Endothelial cell of umbilical vein (primary cell): ENCODE data around the gene TLN1. TPM values are rescaled to one million over a fixed set of nuclear protein-coding genes. Genes with fewer than 3 reads are reported as not detected.

Experiments
- BruUV-seq: library from RNA; stranded (reverse); fragments of 400-500 nt; replicated peaks from 2 replicates; lab custom pipeline; 2021; lab: Mats Ljungman, UMichigan
- CTCF ChIA-PET: fragments of 300-600, 350-600 bp; sonication (Branson Sonifier 250); formaldehyde crosslinking; loops from one replicate; lab custom pipeline; 2021; ENCODE audit warnings: antibody characterized with exemption, inconsistent platforms; lab: Charles Lee
- POLR2A ChIA-PET: fragments of 300-600, 350-600 bp; sonication (Branson Sonifier 250); formaldehyde crosslinking; loops from one replicate; lab custom pipeline; 2021; ENCODE audit warnings: antibody characterized with exemption, inconsistent platforms; lab: Charles Lee
- DNase-seq: peaks from one replicate; pipeline ENCODE4 v3.0.0-alpha.2; 2011; ENCODE audit warnings: low read depth, low spot score
- FAIRE-seq: peaks from 2 replicates; lab custom pipeline; 2011; peaks lifted over from hg19 to GRCh38; lab: Jason Lieb, UNC
- H2AFZ ChIP-seq: 2 replicates; pipeline ENCODE4 v1.6.0; 2012; ENCODE audit warnings: low read depth, low read length, control low read depth, inconsistent platforms
- H3K27ac ChIP-seq: 2 replicates; pipeline ENCODE4 v1.5.1; 2011; ENCODE audit warnings: low read depth, mild to moderate bottlenecking, control low read depth, low read length, moderate library complexity; ENCODE audit not compliant: insufficient read depth
- H3K27me3 ChIP-seq, 2 experiments: 2 replicates each; pipeline versions ENCODE4 v1.6.0 to v1.6.1; 2011; ENCODE audit warnings: low read length in 2 of 2, mixed read lengths in 1 of 2; ENCODE audit not compliant: control insufficient read depth in 2 of 2, insufficient read depth in 2 of 2
- H3K36me3 ChIP-seq, 2 experiments: 2 replicates in 1 of 2; 3 replicates in 1 of 2; pipeline ENCODE4 v1.5.1; 2011; ENCODE audit warnings: low read length in 2 of 2, mild to moderate bottlenecking in 1 of 2, moderate library complexity in 1 of 2; ENCODE audit not compliant: control insufficient read depth in 2 of 2, insufficient read depth in 2 of 2; ENCODE audit errors: extremely low read depth in 1 of 2
- H3K4me1 ChIP-seq: 3 replicates; pipeline ENCODE4 v1.5.1; 2011; ENCODE audit warnings: mild to moderate bottlenecking, low read length; ENCODE audit not compliant: control insufficient read depth, insufficient read depth; ENCODE audit errors: extremely low read depth
- H3K4me2 ChIP-seq: 2 replicates; pipeline ENCODE4 v1.6.1; 2011; ENCODE audit warnings: low read length, control low read depth, mixed read lengths; ENCODE audit not compliant: insufficient read depth
- H3K4me3 ChIP-seq, 3 experiments: fragments of 200-600 bp in 1 of 3; sonication (generic), shearing (Covaris generic) in 1 of 3; replicated peaks in 1 of 3; 2 replicates each; pipeline ENCODE4 v1.5.1; 2011 to 2016; ENCODE audit warnings: control low read depth in 3 of 3, low read length in 3 of 3, mild to moderate bottlenecking in 2 of 3, inconsistent platforms in 1 of 3, low read depth in 1 of 3, moderate library complexity in 1 of 3; ENCODE audit not compliant: insufficient read depth in 1 of 3
- H3K79me2 ChIP-seq: 2 replicates; pipeline ENCODE4 v1.6.0; 2012; ENCODE audit warnings: low read length, inconsistent platforms; ENCODE audit not compliant: control insufficient read depth, insufficient read depth
- H3K9ac ChIP-seq: replicated peaks from 2 replicates; pipeline ENCODE3; 2011; ENCODE audit warnings: low read length, control low read depth; ENCODE audit not compliant: insufficient read depth; ENCODE audit errors: extremely low read depth
- H3K9me1 ChIP-seq: replicated peaks from 3 replicates; pipeline ENCODE4 v1.6.0; 2011; ENCODE audit warnings: mild to moderate bottlenecking, low read length; ENCODE audit not compliant: control insufficient read depth, insufficient read depth; ENCODE audit errors: extremely low read depth
- H3K9me3 ChIP-seq: replicated peaks from 2 replicates; pipeline ENCODE4 v1.5.1; 2012; ENCODE audit warnings: low read length, inconsistent platforms; ENCODE audit not compliant: control insufficient read depth, insufficient read depth
- H4K20me1 ChIP-seq: replicated peaks from 2 replicates; pipeline ENCODE3; 2011; ENCODE audit warnings: mild to moderate bottlenecking, low read length; ENCODE audit not compliant: control insufficient read depth, insufficient read depth; ENCODE audit errors: extremely low read depth
- CTCF ChIP-seq, 2 donors: IDR thresholded peaks; 1 replicate in 1 of 2; 2 replicates in 1 of 2; pipeline ENCODE4 v1.5.1; 2011; ENCODE audit warnings: low read length in 2 of 2, mild to moderate bottlenecking in 2 of 2, moderate library complexity in 2 of 2, control low read depth in 1 of 2, inconsistent platforms in 1 of 2, low read depth in 1 of 2; ENCODE audit not compliant: insufficient read depth in 1 of 2; ENCODE audit errors: extremely low read depth in 1 of 2
- EZH2 ChIP-seq: IDR thresholded peaks from 2 replicates; pipeline ENCODE4 v1.6.1; 2012; ENCODE audit warnings: borderline replicate concordance, low read depth, mild to moderate bottlenecking, moderate library complexity, low read length, inconsistent platforms; ENCODE audit not compliant: severe bottlenecking
- FOS ChIP-seq: IDR thresholded peaks from 2 replicates; pipeline ENCODE4 v1.6.1; 2011; ENCODE audit warnings: mild to moderate bottlenecking, low read length, moderate library complexity, borderline replicate concordance; ENCODE audit not compliant: insufficient read depth
- GATA2 ChIP-seq: IDR thresholded peaks from 2 replicates; pipeline ENCODE4 v1.7.0; 2011; ENCODE audit warnings: low read depth, mild to moderate bottlenecking, moderate library complexity, mixed read lengths, low read length; ENCODE audit not compliant: insufficient read length, insufficient read depth
- JUN ChIP-seq: IDR thresholded peaks from 2 replicates; pipeline ENCODE4 v1.6.1; 2011; ENCODE audit warnings: borderline replicate concordance, low read depth; ENCODE audit not compliant: insufficient read length, insufficient read depth
- MAX ChIP-seq: IDR thresholded peaks from 2 replicates; pipeline ENCODE4 v1.6.1; 2011; ENCODE audit not compliant: insufficient read depth, insufficient read length
- MYC ChIP-seq: IDR thresholded peaks from one replicate; pipeline ENCODE4 v1.6.1; 2011; ENCODE audit warnings: mild to moderate bottlenecking, low read depth, low read length
- POLR2A ChIP-seq: IDR thresholded peaks from 2 replicates; pipeline ENCODE4 v1.6.1; 2012; ENCODE audit warnings: low read depth, mild to moderate bottlenecking, control low read depth, low read length
- POLR2AphosphoS5 ChIP-seq: IDR thresholded peaks from 2 replicates; pipeline ENCODE4 v1.6.1; 2012; ENCODE audit warnings: low read depth, mild to moderate bottlenecking, control low read depth, low read length, moderate library complexity; ENCODE audit not compliant: insufficient read depth
- dilution Hi-C: fragments of 300-500 bp; cut with MboI; formaldehyde crosslinking; loops from one replicate; pipeline ENCODE4 v1.15.0; 2019; ENCODE audit warnings: low sequenced_read_pairs; ENCODE audit not compliant: extremely low pct_ligation_motif_present
- intact Hi-C: fragments of 100-400 bp; cut with micrococcal nuclease; formaldehyde crosslinking; loops from one replicate; pipeline ENCODE4 v1.10.0; 2022
- polyA plus RNA-seq, 4 experiments: library from polyadenylated mRNA; depleted of rRNA in 3 of 4; stranded (reverse) in 3 of 4; unstranded in 1 of 4; fragments of >200 nt; gene quantifications; 2 replicates each; pipeline versions ENCODE4 v1.2.1 to v1.2.3, GENCODE V29; 2011 to 2012; ENCODE audit warnings: missing spikeins in 1 of 4
- total RNA-seq: library from RNA; stranded (reverse); gene quantifications from 2 replicates; pipeline ENCODE4 v1.2.3, GENCODE V29; 2021

TLN1 gene
- total and polyA plus RNA-seq, 2 donors (not counting 3 experiments of a cell fraction or from before 2014, with no cell fraction given) = 120 to 450 TPM

- intact Hi-C loops = no loop called here
These were observed 26.6 kb upstream of the TLN1 start for GRCh38 chr9:35758475-35759050.

GRCh38 chr9:35757892-35758275 lies 25.9 kb upstream of the TLN1 start:
- TF ChIP-seq POLR2AphosphoS5 = no peak
- no peak for TF ChIP-seq POLR2A
- no peak for TF ChIP-seq MYC
- no peak for TF ChIP-seq JUN
- TF ChIP-seq CTCF (IDR thresholded peaks at IDR 0.05; ENCODE audit: extremely low read depth in 1 of 2, insufficient read depth in 1 of 2, low read depth in 1 of 2, low read length in 2 of 2) = no peak
- TF ChIP-seq FOS = no peak
- no peak for TF ChIP-seq MAX
- no peak for TF ChIP-seq EZH2
- no peak for TF ChIP-seq GATA2
- Histone ChIP-seq H4K20me1 (no peaks in the 10 kb centered on the region), H3K9ac (peak overlapping the region; percentile 93), H2AFZ (no peak overlapping the region), H3K4me1 (peaks cover 90% of the 10 kb centered on the region), H3K36me3 (peaks cover 0 to 2% of the 10 kb centered on the region in 2 experiments), H3K79me2 (peaks cover 7% of the 10 kb centered on the region), H3K27me3 (no peaks in the 10 kb centered on the region), H3K4me2 (peak overlapping the region; percentile 14), H3K9me3 (no peaks in the 10 kb centered on the region), H3K27ac (peak overlapping the region; percentile 97), H3K9me1 (no peaks in the 10 kb centered on the region), H3K4me3 (peak overlapping the region in 1 of 3 experiments; percentile 8)
- CTCF ChIA-PET = interaction anchor here (2.3 to 7.2 kb wide), 2 partner anchors 9 to 31 kb away, joined by 12 to 62 read pairs; partner anchors contain the start of genes GBA2 and RGP1
- dilution Hi-C loops = no loop called here
- intact Hi-C loops = loop anchor here (2.0 kb wide), 4 partner anchors 13 to 149 kb away; partner anchors contain the start of genes HRCT1 and SPAG8
- BruUV-seq = TSS peak; percentile 30
- FAIRE-seq (no peak), DNase-seq (no peak)
- POLR2A ChIA-PET = interaction anchor here (1.7 kb wide), 1 partner anchor 10 kb away, joined by 4 read pairs; no protein-coding TSS in a partner anchor

More at GRCh38 chr9:35758475-35759050, 26.6 kb upstream of the TLN1 start:
- H3K27me3 ChIP-seq = no peaks in the 10 kb centered on the region
- dilution Hi-C loops = no loop called here
- FAIRE-seq = no peak
- peaks cover 5% of the 10 kb centered on the region for H3K79me2 ChIP-seq
- H3K36me3 ChIP-seq = no peaks in the 10 kb centered on the region
- BruUV-seq = no TSS peak
- no peaks in the 10 kb centered on the region for H3K9me3 ChIP-seq
- peak; percentile 73 for DNase-seq
- no peaks in the 10 kb centered on the region for H4K20me1 ChIP-seq
- no peak overlapping the region for H3K4me3 ChIP-seq
- peaks cover 85% of the 10 kb centered on the region for H3K4me1 ChIP-seq
- H3K27ac ChIP-seq = peak overlapping the region; percentile 97
- H3K9me1 ChIP-seq = no peaks in the 10 kb centered on the region
- H2AFZ ChIP-seq = no peak overlapping the region
- ChIA-PET POLR2A (interaction anchor here (1.7 kb wide), 1 partner anchor 10 kb away, joined by 4 read pairs; no protein-coding TSS in a partner anchor), CTCF (interaction anchor here (0.8 to 7.2 kb wide), 4 partner anchors 10 to 31 kb away, joined by 3 to 62 read pairs (median 12); partner anchors contain the start of genes GBA2 and RGP1)
- TF ChIP-seq MAX = no peak
- TF ChIP-seq POLR2AphosphoS5 = no peak
- peak; percentile 34 for TF ChIP-seq POLR2A
- H3K9ac ChIP-seq = peak overlapping the region; percentile 93
- H3K4me2 ChIP-seq = peak overlapping the region; percentile 14
